Spleen (tissue), 11 donors: ENCODE measurements around the gene GRAMD1A. TPM values are rescaled to one million over a fixed set of nuclear protein-coding genes. Genes with fewer than 3 reads are reported as not detected.

Experiments used
- DNase-seq: peaks from one replicate; pipeline ENCODE4 v3.0.0-alpha.2; 2020
- H3K27ac ChIP-seq, 8 donors: fragments of 200-600 bp; sonication (generic) in 7 of 8; 1 replicate in 4 of 8; 2 replicates in 4 of 8; pipeline versions ENCODE4 v1.5.0 to v1.8.0; 2016 to 2021; ENCODE audit warnings: inconsistent platforms in 4 of 8, mild to moderate bottlenecking in 4 of 8, moderate library complexity in 1 of 8
- H3K27me3 ChIP-seq, 7 donors: fragments of 200-600 bp; sonication (generic) in 6 of 7; replicated peaks in 1 of 7; 1 replicate in 4 of 7; 2 replicates in 3 of 7; pipeline versions ENCODE4 v1.5.0 to v1.8.0; 2016 to 2021; ENCODE audit warnings: inconsistent platforms in 3 of 7, mild to moderate bottlenecking in 1 of 7
- H3K36me3 ChIP-seq, 6 donors: fragments of 200-600 bp; sonication (generic) in 5 of 6; 1 replicate in 4 of 6; 2 replicates in 2 of 6; pipeline versions ENCODE4 v1.5.0 to v1.8.0; 2016 to 2021; ENCODE audit warnings: inconsistent platforms in 2 of 6
- H3K4me1 ChIP-seq, 6 donors: fragments of 200-600 bp; sonication (generic) in 5 of 6; 1 replicate in 3 of 6; 2 replicates in 3 of 6; pipeline versions ENCODE4 v1.5.0 to v1.8.0; 2016 to 2021; ENCODE audit warnings: inconsistent platforms in 3 of 6
- H3K4me3 ChIP-seq, 8 donors: fragments of 200-600 bp; sonication (generic) in 7 of 8; 1 replicate in 4 of 8; 2 replicates in 4 of 8; pipeline versions ENCODE4 v1.5.0 to v1.8.0; 2016 to 2021; ENCODE audit warnings: inconsistent platforms in 4 of 8, mild to moderate bottlenecking in 4 of 8, moderate library complexity in 2 of 8
- H3K9me3 ChIP-seq, 8 donors: fragments of 200-600 bp; sonication (generic) in 7 of 8; 1 replicate in 4 of 8; 2 replicates in 4 of 8; pipeline versions ENCODE4 v1.5.0 to v1.8.0; 2016 to 2021; ENCODE audit warnings: inconsistent platforms in 4 of 8
- POLR2A ChIP-seq, 3 donors: fragments of 450-650 bp; IDR thresholded peaks; one replicate each; pipeline ENCODE4 v1.5.1; 2017; ENCODE audit warnings: antibody characterized with exemption in 3 of 3, mild to moderate bottlenecking in 1 of 3
- POLR2AphosphoS5 ChIP-seq, 3 donors: sonication (generic); formaldehyde crosslinking; IDR thresholded peaks; one replicate each; pipeline ENCODE4 v1.5.1; 2017; ENCODE audit warnings: antibody characterized with exemption in 3 of 3
- WGBS, 5 donors: extraction: QIAGEN DNeasy Blood & Tissue Kit in 3 of 5; methylation state at CpG; one replicate each; pipeline versions ENCODE4 v1.1.5 to v1.1.7; 2013 to 2018; 5-methylcytosine and 5-hydroxymethylcytosine counted together
- intact Hi-C: fragments of 100-400 bp; cut with DNase I; formaldehyde crosslinking; loops from one replicate; pipeline ENCODE4 v1.15.0; 2023; ENCODE audit warnings: low total_unique reads
- polyA plus RNA-seq, 3 donors: library from polyadenylated mRNA; stranded (reverse); fragments of 200-250 nt; gene quantifications; one replicate each; pipeline ENCODE4 v1.2.1, GENCODE V29; 2013
- total RNA-seq, 7 donors: library from RNA; depleted of rRNA in 3 of 7; stranded (reverse); fragments of >200 nt in 3 of 7; fragmentation: NEBNext Ultra II Directional in 4 of 7; extraction: Animal tissue kit (Norgen Biotek cat#: 25700) in 4 of 7; gene quantifications; one replicate each; pipeline versions ENCODE4 v1.1.0 to v1.2.1, GENCODE V29; 2016 to 2021
- TF ChIP-seq, protein P1 (sequence below), 11 experiments: fragments of 200-600 bp in 7 of 11; fragments of 450-650 bp in 4 of 11; sonication (generic) in 4 of 11; IDR thresholded peaks in 8 of 11; conservative IDR thresholded peaks in 3 of 11; 1 replicate in 7 of 11; 2 replicates in 4 of 11; pipeline versions ENCODE4 v1.4.0 to v1.8.0; 2016 to 2021; ENCODE audit warnings: antibody characterized with exemption in 11 of 11, inconsistent platforms in 4 of 11, mild to moderate bottlenecking in 1 of 11
- donor health status: healthy with polysubstance abuse.
- donor health status: DM: no; HTN: no; CAD: no; lungs with moderate emphysema.
- donor health status: DM: no; HTN: no; CAD: no.
- donor health status: Bipolar disorder and iron deficiency.
- donor health status: healthy.
- donor health status: DM: no; HTN: no; CAD: no.
- donor health status: DM: yes; HTN: yes; CAD: no.

Gene GRAMD1A
- total and polyA plus RNA-seq, 10 donors = 30.0 to 177 (median 101) TPM

- TF ChIP-seq, protein P1, sequence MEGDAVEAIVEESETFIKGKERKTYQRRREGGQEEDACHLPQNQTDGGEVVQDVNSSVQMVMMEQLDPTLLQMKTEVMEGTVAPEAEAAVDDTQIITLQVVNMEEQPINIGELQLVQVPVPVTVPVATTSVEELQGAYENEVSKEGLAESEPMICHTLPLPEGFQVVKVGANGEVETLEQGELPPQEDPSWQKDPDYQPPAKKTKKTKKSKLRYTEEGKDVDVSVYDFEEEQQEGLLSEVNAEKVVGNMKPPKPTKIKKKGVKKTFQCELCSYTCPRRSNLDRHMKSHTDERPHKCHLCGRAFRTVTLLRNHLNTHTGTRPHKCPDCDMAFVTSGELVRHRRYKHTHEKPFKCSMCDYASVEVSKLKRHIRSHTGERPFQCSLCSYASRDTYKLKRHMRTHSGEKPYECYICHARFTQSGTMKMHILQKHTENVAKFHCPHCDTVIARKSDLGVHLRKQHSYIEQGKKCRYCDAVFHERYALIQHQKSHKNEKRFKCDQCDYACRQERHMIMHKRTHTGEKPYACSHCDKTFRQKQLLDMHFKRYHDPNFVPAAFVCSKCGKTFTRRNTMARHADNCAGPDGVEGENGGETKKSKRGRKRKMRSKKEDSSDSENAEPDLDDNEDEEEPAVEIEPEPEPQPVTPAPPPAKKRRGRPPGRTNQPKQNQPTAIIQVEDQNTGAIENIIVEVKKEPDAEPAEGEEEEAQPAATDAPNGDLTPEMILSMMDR (IDR thresholded peaks at IDR 0.05 in 8 of 11, conservative IDR thresholded peaks at IDR 0.05 in 3 of 11) = no peak
- TF ChIP-seq POLR2AphosphoS5 (IDR thresholded peaks at IDR 0.05) (no peak), POLR2A (IDR thresholded peaks at IDR 0.05) (no peak)
These were observed 16.3 kb upstream of the GRAMD1A start for GRCh38 chr19:34983786-34984185.

GRCh38 chr19:34984287-34984686 lies 15.8 kb upstream of the GRAMD1A start:
- DNase-seq = no peak
- H3K27ac ChIP-seq = peak overlapping the region in 1 of 8 donors; percentile 67
- WGBS, 5 donors = 89 to 98% (median 93%) methylated on average over 3 of the region's 3 CpGs

More at GRCh38 chr19:34983786-34984185, 16.3 kb upstream of the GRAMD1A start:
- 70 to 91% (median 79%) methylated on average over 4 of the region's 4 CpGs for WGBS, 5 donors
- Histone ChIP-seq H3K4me1 (peaks cover 13 to 27% (median 18%) of the 10 kb centered on the region in 6 donors), H3K4me3 (no peak overlapping the region), H3K9me3 (no peaks in the 10 kb centered on the region), H3K36me3 (no peaks in the 10 kb centered on the region), H3K27me3 (no peaks in the 10 kb centered on the region), H3K27ac (no peak overlapping the region)
- intact Hi-C loops = no loop called here
- DNase-seq = no peak

GRCh38 chr19:34985249-34986022 lies 14.7 kb upstream of the GRAMD1A start:
- DNase-seq = no peak
- 10 to 13% (median 11%) methylated on average over 6 to 7 of the region's 7 CpGs for WGBS, 5 donors
- no peaks in the 10 kb centered on the region for H3K36me3 ChIP-seq
- H3K4me1 ChIP-seq = peaks cover 13 to 35% (median 18%) of the 10 kb centered on the region in 6 donors
- no peaks in the 10 kb centered on the region for H3K27me3 ChIP-seq
- H3K9me3 ChIP-seq = no peaks in the 10 kb centered on the region
- H3K4me3 ChIP-seq = no peak overlapping the region
- TF ChIP-seq, protein P1 (IDR thresholded peaks at IDR 0.05 in 8 of 11, conservative IDR thresholded peaks at IDR 0.05 in 3 of 11) = no peak
- TF ChIP-seq POLR2AphosphoS5 (IDR thresholded peaks at IDR 0.05) = peak in 2 of 3 donors; percentile 69 to 73
- peak overlapping the region; percentile 1 to 78 (median 66) for H3K27ac ChIP-seq
- intact Hi-C loops = no loop called here

More at GRCh38 chr19:34984287-34984686, 15.8 kb upstream of the GRAMD1A start:
- Histone ChIP-seq H3K36me3 (no peaks in the 10 kb centered on the region), H3K4me1 (peaks cover 13 to 30% (median 18%) of the 10 kb centered on the region in 6 donors), H3K9me3 (no peaks in the 10 kb centered on the region), H3K27me3 (no peaks in the 10 kb centered on the region), H3K4me3 (no peak overlapping the region)
- intact Hi-C loops = no loop called here
- TF ChIP-seq POLR2A (IDR thresholded peaks at IDR 0.05) = no peak
- TF ChIP-seq POLR2AphosphoS5 (IDR thresholded peaks at IDR 0.05) = no peak
- TF ChIP-seq, protein P1 (IDR thresholded peaks at IDR 0.05 in 8 of 11, conservative IDR thresholded peaks at IDR 0.05 in 3 of 11) = no peak

- Histone ChIP-seq H3K4me3 (no peak overlapping the region), H3K36me3 (no peaks in the 10 kb centered on the region), H3K4me1 (peaks cover 13 to 42% (median 18%) of the 10 kb centered on the region in 6 donors), H3K27me3 (no peaks in the 10 kb centered on the region), H3K27ac (no peak overlapping the region), H3K9me3 (no peaks in the 10 kb centered on the region)
- DNase-seq = no peak
- intact Hi-C loops = no loop called here
- WGBS, 5 donors = 100% methylated on average over 1 of the region's 1 CpG
- TF ChIP-seq POLR2AphosphoS5 (IDR thresholded peaks at IDR 0.05) (no peak), POLR2A (IDR thresholded peaks at IDR 0.05) (no peak)
- TF ChIP-seq, protein P1 (IDR thresholded peaks at IDR 0.05 in 8 of 11, conservative IDR thresholded peaks at IDR 0.05 in 3 of 11) = no peak
These were observed 12.0 kb upstream of the GRAMD1A start for GRCh38 chr19:34988119-34988518.
